Heart right ventricle (tissue), 16 donors: ENCODE results near the gene ANTXR1. TPM values are rescaled to one million over a fixed set of nuclear protein-coding genes. Genes with fewer than 3 reads are reported as not detected.

Experiments
- ATAC-seq, 8 donors: fragments of 200-7000 bp; cut with Tn5 transposase; one replicate each; pipeline ENCODE4 v1.9.1; 2020; ENCODE audit warnings: mild to moderate bottlenecking in 8 of 8, moderate library complexity in 8 of 8, moderate number of reproducible peaks in 1 of 8
- DNase-seq, 2 donors: peaks; one replicate each; pipeline ENCODE4 v3.0.0-alpha.2; 2020
- H3K27ac ChIP-seq, 10 donors: fragments of 200-600 bp; sonication (generic) in 2 of 10; one replicate each; pipeline versions ENCODE4 v1.5.0 to v1.8.0; 2020 to 2022; ENCODE audit warnings: mild to moderate bottlenecking in 3 of 10
- H3K27me3 ChIP-seq, 7 donors: fragments of 200-600 bp; one replicate each; pipeline ENCODE4 v1.8.0; 2021 to 2022; ENCODE audit warnings: mild to moderate bottlenecking in 2 of 7
- H3K36me3 ChIP-seq, 9 donors: fragments of 200-600 bp; sonication (generic) in 1 of 9; one replicate each; pipeline versions ENCODE4 v1.5.0 to v1.8.0; 2020 to 2022; ENCODE audit warnings: mild to moderate bottlenecking in 2 of 9
- H3K4me1 ChIP-seq, 9 donors: fragments of 200-600 bp; sonication (generic) in 1 of 9; one replicate each; pipeline versions ENCODE4 v1.5.0 to v1.8.0; 2020 to 2022; ENCODE audit warnings: mild to moderate bottlenecking in 4 of 9
- H3K4me3 ChIP-seq, 10 donors: fragments of 200-600 bp; sonication (generic) in 2 of 10; one replicate each; pipeline versions ENCODE4 v1.5.0 to v1.8.0; 2020 to 2022; ENCODE audit warnings: mild to moderate bottlenecking in 7 of 10, moderate library complexity in 2 of 10
- H3K9me3 ChIP-seq, 11 donors: fragments of 200-600 bp in 10 of 11; sonication (generic) in 2 of 11; one replicate each; pipeline versions ENCODE4 v1.5.0 to v1.8.0; 2013 to 2022; ENCODE audit warnings: mild to moderate bottlenecking in 2 of 11, control low read depth in 1 of 11, moderate library complexity in 1 of 11
- WGBS, 2 donors: extraction: QIAGEN DNeasy Blood & Tissue Kit; methylation state at CpG; one replicate each; pipeline ENCODE4 v1.1.7; 2013; ENCODE audit warnings: inconsistent platforms in 1 of 2; 5-methylcytosine and 5-hydroxymethylcytosine counted together
- intact Hi-C, 10 donors: fragments of 100-400 bp; cut with DNase I; formaldehyde crosslinking; loops; one replicate each; pipeline versions ENCODE4 v1.11.1 to v1.14.2; 2022
- polyA plus RNA-seq, 2 donors: library from polyadenylated mRNA; stranded (reverse); fragments of 200-250 nt; gene quantifications; one replicate each; pipeline ENCODE4 v1.2.3, GENCODE V29; 2013
- total RNA-seq, 10 donors: library from RNA; stranded (reverse); fragmentation: NEBNext Ultra II Directional in 3 of 10; extraction: Animal tissue kit (Norgen Biotek cat#: 25700) in 3 of 10; gene quantifications; one replicate each; pipeline versions ENCODE4 v1.2.1 to v1.2.4, GENCODE V29; 2021 to 2023
- TF ChIP-seq, protein P1 (sequence below), 9 donors: fragments of 200-600 bp; sonication (generic) in 2 of 9; IDR thresholded peaks; one replicate each; pipeline versions ENCODE4 v1.5.0 to v1.8.0; 2021 to 2022; ENCODE audit warnings: antibody characterized with exemption in 9 of 9, mild to moderate bottlenecking in 5 of 9, moderate library complexity in 1 of 9
- donor health status: Arrhythmogenic right ventricular cardiomyopathy.
- donor health status: ischemic (EF 13 %, LVEDD 7.1; RV severe dilation, severe dysfunction).
- donor health status: healthy with polysubstance abuse.
- donor health status: DM: no; HTN: yes; CAD: no.
- donor health status: DM: no; HTN: no; CAD: no.
- donor health status: ischemic (EF 25% LVEDD 6.9; RV normal size, moderate dysfunction).
- donor health status: ischemic (EF 25% LVEDD 5.7; RV mildly dilated, moderate dysfunction).
- donor health status: healthy.
- donor health status: DM: yes; HTN: yes; CAD: no.
- donor health status: Ischemic cardiomyopathy.
- donor health status: ischemic (EF 35%, LVEDD 5.7; RV mildly dilated, moderate dysfunction).
- donor health status: nonischemic (EF 11% LVEDD 7.7; RV severe dilation, severe dysfunction).
- donor health status: DM: yes; HTN: yes; CAD: no.
- donor health status: PGD.
- donor health status: ischemic (EF 29% LVEDD 5.4; RV normal size, mild dysfunction).
- donor health status: nonischemic (EF 23%, LVEDD 6.1; RV moderate dilation, normal function).

The ANTXR1 gene
- total and polyA plus RNA-seq, 12 donors, result 8.9 to 33.1 (median 24.1) TPM

DNA sequence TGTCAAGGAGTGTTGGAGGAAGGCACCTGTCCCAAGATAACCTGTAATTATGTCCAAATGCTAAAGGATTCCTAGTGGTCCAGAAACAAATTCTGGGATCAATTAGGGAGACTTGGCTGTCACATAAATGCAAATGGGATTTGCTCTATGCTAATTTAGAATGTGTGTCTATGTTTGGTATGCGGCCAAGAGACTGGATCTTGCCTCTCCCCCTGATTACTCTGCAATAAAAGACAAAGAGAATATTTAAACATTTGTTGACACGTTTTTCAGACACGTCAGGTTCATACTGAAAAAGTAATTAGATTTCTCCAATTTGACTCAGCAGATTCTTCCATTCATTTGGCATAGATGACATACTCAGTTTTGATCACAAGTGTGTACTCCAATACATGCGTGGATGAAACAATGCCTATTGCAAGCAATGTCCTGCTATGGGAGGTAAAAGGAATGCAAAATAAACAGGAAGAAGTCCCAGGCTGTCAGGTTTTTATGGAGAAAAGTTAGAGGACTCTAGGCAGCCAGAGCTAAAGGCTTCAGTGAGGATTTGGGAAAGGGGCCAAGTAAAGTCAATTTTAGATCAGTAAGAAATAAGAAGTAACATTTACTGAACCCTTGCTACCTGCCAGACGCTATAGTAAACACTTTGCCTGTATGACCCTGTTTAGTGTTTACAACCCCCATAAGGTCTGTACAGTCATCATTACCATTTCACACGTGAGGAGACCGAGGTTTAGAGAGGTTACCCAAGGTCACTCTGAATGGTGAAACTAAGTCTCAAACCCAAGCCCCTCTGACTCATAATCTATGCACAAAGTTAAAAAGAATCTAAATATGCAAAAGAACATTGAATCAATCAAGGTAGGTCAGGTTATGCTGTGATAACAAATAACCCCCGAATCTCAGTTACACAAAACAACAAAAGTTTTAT is 7.8 kb downstream of the ANTXR1 start:
- TF ChIP-seq, protein P1, sequence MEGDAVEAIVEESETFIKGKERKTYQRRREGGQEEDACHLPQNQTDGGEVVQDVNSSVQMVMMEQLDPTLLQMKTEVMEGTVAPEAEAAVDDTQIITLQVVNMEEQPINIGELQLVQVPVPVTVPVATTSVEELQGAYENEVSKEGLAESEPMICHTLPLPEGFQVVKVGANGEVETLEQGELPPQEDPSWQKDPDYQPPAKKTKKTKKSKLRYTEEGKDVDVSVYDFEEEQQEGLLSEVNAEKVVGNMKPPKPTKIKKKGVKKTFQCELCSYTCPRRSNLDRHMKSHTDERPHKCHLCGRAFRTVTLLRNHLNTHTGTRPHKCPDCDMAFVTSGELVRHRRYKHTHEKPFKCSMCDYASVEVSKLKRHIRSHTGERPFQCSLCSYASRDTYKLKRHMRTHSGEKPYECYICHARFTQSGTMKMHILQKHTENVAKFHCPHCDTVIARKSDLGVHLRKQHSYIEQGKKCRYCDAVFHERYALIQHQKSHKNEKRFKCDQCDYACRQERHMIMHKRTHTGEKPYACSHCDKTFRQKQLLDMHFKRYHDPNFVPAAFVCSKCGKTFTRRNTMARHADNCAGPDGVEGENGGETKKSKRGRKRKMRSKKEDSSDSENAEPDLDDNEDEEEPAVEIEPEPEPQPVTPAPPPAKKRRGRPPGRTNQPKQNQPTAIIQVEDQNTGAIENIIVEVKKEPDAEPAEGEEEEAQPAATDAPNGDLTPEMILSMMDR (IDR thresholded peaks at IDR 0.05), result no peak
- H3K4me1 ChIP-seq, result peaks cover 0 to 40% (median 24%) of the 10 kb centered on the region in 9 donors
- H3K4me3 ChIP-seq, result no peak overlapping the region
- peaks cover 0 to 32% (median 16%) of the 10 kb centered on the region in 7 donors for H3K27me3 ChIP-seq
- ATAC-seq (no peak), DNase-seq (no peak)
- no peak overlapping the region for H3K27ac ChIP-seq
- H3K9me3 ChIP-seq, result no peaks in the 10 kb centered on the region
- intact Hi-C loops, result no loop called here
- WGBS, 2 donors, result 41 to 49% methylated on average over 8 of the region's 8 CpGs
- H3K36me3 ChIP-seq, result no peaks in the 10 kb centered on the region

DNA sequence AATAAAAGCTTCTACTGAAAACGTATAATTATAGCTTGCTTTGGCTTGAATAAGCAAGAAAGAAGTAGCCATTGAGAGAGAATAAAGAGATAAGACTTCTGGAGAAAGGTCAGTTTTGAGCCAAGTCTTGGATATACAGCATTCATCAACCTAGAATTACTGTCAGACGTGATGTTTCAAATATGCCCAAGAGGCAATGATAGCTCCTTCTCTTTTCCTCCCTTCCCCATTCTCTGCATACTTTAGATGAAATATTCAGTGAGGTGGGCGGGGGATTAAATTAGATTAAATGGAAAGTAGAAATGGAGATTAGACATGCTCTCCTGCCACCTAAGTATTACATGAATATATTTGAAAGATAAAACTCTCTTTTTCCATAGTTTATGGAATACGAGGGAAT is 8.7 kb downstream of the ANTXR1 start:
- Histone ChIP-seq H3K36me3 (no peaks in the 10 kb centered on the region), H3K4me1 (peaks cover 0 to 45% (median 22%) of the 10 kb centered on the region in 9 donors), H3K4me3 (no peak overlapping the region), H3K27ac (no peak overlapping the region), H3K9me3 (no peaks in the 10 kb centered on the region), H3K27me3 (peaks cover 0 to 23% (median 9%) of the 10 kb centered on the region in 7 donors)
- 79 to 86% methylated on average over 4 of the region's 4 CpGs for WGBS, 2 donors
- DNase-seq (no peak), ATAC-seq (no peak)
- intact Hi-C loops, result no loop called here
- TF ChIP-seq, protein P1 (IDR thresholded peaks at IDR 0.05), result no peak

DNA sequence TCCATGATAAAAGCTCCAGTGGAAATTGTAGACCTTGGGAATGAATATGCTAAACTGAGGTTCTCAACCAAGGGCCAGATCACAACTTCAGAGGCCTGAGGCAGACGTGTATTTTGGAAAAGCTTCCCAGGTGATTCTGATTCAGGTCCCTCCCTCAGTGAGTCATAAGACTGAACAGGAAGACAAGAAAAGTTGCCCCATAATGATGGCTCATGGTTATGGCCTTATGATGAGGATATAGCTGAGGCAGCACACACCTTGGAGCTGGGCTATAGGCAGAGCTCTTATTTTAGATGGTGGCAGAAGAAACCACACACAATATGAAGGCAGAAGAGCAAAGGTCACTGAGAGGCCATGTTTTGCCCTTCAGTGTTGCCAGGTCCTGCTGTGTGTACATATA is 9.6 kb downstream of the ANTXR1 start:
- Histone ChIP-seq H3K4me3 (no peak overlapping the region), H3K9me3 (no peaks in the 10 kb centered on the region), H3K27ac (no peak overlapping the region), H3K4me1 (peaks cover 0 to 37% (median 14%) of the 10 kb centered on the region in 9 donors), H3K36me3 (no peaks in the 10 kb centered on the region), H3K27me3 (peaks cover 0 to 15% (median under 1%) of the 10 kb centered on the region in 7 donors)
- 88 to 93% methylated on average over 1 of the region's 1 CpG for WGBS, 2 donors
- DNase-seq (no peak), ATAC-seq (no peak)
- intact Hi-C loops, result no loop called here
- TF ChIP-seq, protein P1 (IDR thresholded peaks at IDR 0.05), result no peak

DNA sequence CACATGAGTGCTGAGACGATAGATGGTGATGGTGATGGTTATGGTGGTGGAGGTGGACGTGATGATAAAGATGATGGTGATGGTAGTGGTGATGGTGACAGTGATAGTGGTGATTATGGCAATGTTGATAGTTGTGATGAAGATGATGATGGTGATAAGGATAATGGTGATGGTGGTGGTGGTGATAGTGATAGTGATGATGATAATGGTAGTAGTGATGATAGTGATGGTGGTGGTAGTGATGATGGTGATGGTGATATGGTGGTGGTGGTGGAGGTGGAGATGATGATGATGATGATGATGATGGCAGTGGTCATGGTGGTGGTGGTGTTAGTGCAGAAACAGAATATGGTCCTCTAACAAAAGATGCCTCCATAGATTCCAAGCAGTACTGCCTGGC is 10.3 kb downstream of the ANTXR1 start:
- intact Hi-C loops, result no loop called here
- TF ChIP-seq, protein P1 (IDR thresholded peaks at IDR 0.05), result no peak
- no peak for DNase-seq
- H3K9me3 ChIP-seq, result peaks cover 0 to 7% (median 0%) of the 10 kb centered on the region in 11 donors
- peaks cover 0 to 8% (median 0%) of the 10 kb centered on the region in 7 donors for H3K27me3 ChIP-seq
- no peaks in the 10 kb centered on the region for H3K36me3 ChIP-seq
- ATAC-seq, result no peak
- H3K4me3 ChIP-seq, result no peak overlapping the region
- 95 to 99% methylated on average over 2 of the region's 2 CpGs for WGBS, 2 donors
- H3K4me1 ChIP-seq, result peaks cover 0 to 30% (median 12%) of the 10 kb centered on the region in 9 donors
- H3K27ac ChIP-seq, result no peak overlapping the region
